Activated CD8-positive, alpha-beta memory T cell treated with anti-CD3 and anti-CD28 coated beads for 36 hours (primary cell): ENCODE measurements around the gene SIGLEC15. TPM values are rescaled to one million over a fixed set of nuclear protein-coding genes. Genes with fewer than 3 reads are reported as not detected.
"Not testable (repeated sequence)": the region's sequence is repeated elsewhere in the genome, so short reads cannot be mapped to it uniquely, and the experiment has no call there.

Experiments
- CTCF ChIA-PET: fragments of 350-600 bp; sonication (Branson Sonifier 250); formaldehyde crosslinking; loops from one replicate; lab custom pipeline; 2021; ENCODE audit warnings: antibody characterized with exemption; lab: Charles Lee
- POLR2A ChIA-PET: fragments of 350-600 bp; sonication (Branson Sonifier 250); formaldehyde crosslinking; loops from one replicate; lab custom pipeline; 2021; ENCODE audit warnings: antibody characterized with exemption; lab: Charles Lee
- total RNA-seq, 2 experiments: library from RNA; stranded (reverse); gene quantifications; one replicate each; pipeline ENCODE4 v1.2.3, GENCODE V29; 2021

The SIGLEC15 gene
- total RNA-seq: not detected

GRCh38 chr18:45825258-45826044 is at the start of gene SIGLEC15:
Gene SIGLEC15, plus strand, starts transcription at chr18:45825675. Its CDS starts 54 bp downstream, at chr18:45825729.
- ChIA-PET POLR2A (no interaction called here), CTCF (interaction anchor here (0.6 kb wide), 1 partner anchor 38 kb away, joined by 3 read pairs; no protein-coding TSS in a partner anchor)

GRCh38 chr18:45775743-45776142 is 49.7 kb upstream of the SIGLEC15 start:
- POLR2A ChIA-PET: no interaction called here
- CTCF ChIA-PET: no interaction called here

- CTCF ChIA-PET: no interaction called here
- POLR2A ChIA-PET: no interaction called here
Observed at GRCh38 chr18:45777393-45777792, 48.1 kb upstream of the SIGLEC15 start.

GRCh38 chr18:45780568-45780967 is 44.9 kb upstream of the SIGLEC15 start:
- POLR2A ChIA-PET: no interaction called here
- CTCF ChIA-PET: no interaction called here

- ChIA-PET POLR2A (no interaction called here), CTCF (no interaction called here)
Observed at GRCh38 chr18:45782662-45783061, 42.8 kb upstream of the SIGLEC15 start.

GRCh38 chr18:45783097-45784075 is 42.1 kb upstream of the SIGLEC15 start:
- CTCF ChIA-PET: no interaction called here
- POLR2A ChIA-PET: no interaction called here

GRCh38 chr18:45785134-45785533 is 40.3 kb upstream of the SIGLEC15 start:
- CTCF ChIA-PET: no interaction called here

GRCh38 chr18:45786941-45787340 is 38.5 kb upstream of the SIGLEC15 start:
- CTCF ChIA-PET: interaction anchor here (2.0 kb wide), 1 partner anchor 93 kb away, joined by 8 read pairs; no protein-coding TSS in a partner anchor
- POLR2A ChIA-PET: no interaction called here

More at GRCh38 chr18:45785134-45785533, 40.3 kb upstream of the SIGLEC15 start:
- POLR2A ChIA-PET: no interaction called here

- ChIA-PET POLR2A (no interaction called here), CTCF (interaction anchor here (0.7 to 2.0 kb wide), 2 partner anchors 38 to 93 kb away, joined by 3 to 8 read pairs; no protein-coding TSS in a partner anchor)
Observed at GRCh38 chr18:45787346-45787745, 38.1 kb upstream of the SIGLEC15 start.

- ChIA-PET CTCF (no interaction called here), POLR2A (no interaction called here)
Observed at GRCh38 chr18:45788861-45789260, 36.6 kb upstream of the SIGLEC15 start.

- POLR2A ChIA-PET: no interaction called here
- CTCF ChIA-PET: no interaction called here
Observed at GRCh38 chr18:45792506-45793263, 32.8 kb upstream of the SIGLEC15 start.

GRCh38 chr18:45793264-45793965 is 32.1 kb upstream of the SIGLEC15 start:
- ChIA-PET CTCF (no interaction called here), POLR2A (no interaction called here)

- ChIA-PET CTCF (interaction anchor here (0.7 kb wide), 1 partner anchor 75 kb away, joined by 3 read pairs; no protein-coding TSS in a partner anchor), POLR2A (no interaction called here)
Observed at GRCh38 chr18:45801416-45802004, 24.0 kb upstream of the SIGLEC15 start.

GRCh38 chr18:45802814-45803492 is 22.5 kb upstream of the SIGLEC15 start:
- POLR2A ChIA-PET: interaction anchor here (0.6 kb wide), 1 partner anchor 116 kb away, joined by 4 read pairs; no protein-coding TSS in a partner anchor
- CTCF ChIA-PET: interaction anchor here (0.6 kb wide), 1 partner anchor 138 kb away, joined by 3 read pairs; no protein-coding TSS in a partner anchor

GRCh38 chr18:45805551-45805950 is 19.9 kb upstream of the SIGLEC15 start:
- ChIA-PET CTCF (no interaction called here), POLR2A (no interaction called here)

GRCh38 chr18:45806226-45806625 is 19.2 kb upstream of the SIGLEC15 start:
- ChIA-PET POLR2A (no interaction called here), CTCF (no interaction called here)

- POLR2A ChIA-PET, CTCF ChIA-PET: not testable (repeated sequence)
Observed at GRCh38 chr18:45807144-45807543, 18.3 kb upstream of the SIGLEC15 start.

GRCh38 chr18:45814733-45815132 is 10.7 kb upstream of the SIGLEC15 start:
- POLR2A ChIA-PET, CTCF ChIA-PET: not testable (repeated sequence)
